Right lobe of liver (tissue), 6 donors: Measurements from ENCODE around the gene SLC6A16. TPM values are rescaled to one million over a fixed set of nuclear protein-coding genes. Genes with fewer than 3 reads are reported as not detected.

Experiments
- ATAC-seq, 4 donors: fragments of 200-7000 bp; cut with Tn5 transposase; one replicate each; pipeline ENCODE4 v1.9.1; 2020; ENCODE audit warnings: mild to moderate bottlenecking in 4 of 4, moderate library complexity in 4 of 4
- DNase-seq, 3 donors: peaks; one replicate each; pipeline ENCODE4 v3.0.0-alpha.2; 2020
- H3K27ac ChIP-seq, 3 donors: fragments of 200-600 bp; one replicate each; pipeline ENCODE4 v1.8.0; 2022
- H3K27me3 ChIP-seq, 2 donors: fragments of 200-600 bp; one replicate each; pipeline ENCODE4 v1.8.0; 2022
- H3K36me3 ChIP-seq, 4 donors: fragments of 200-600 bp; sonication (generic) in 1 of 4; one replicate each; pipeline versions ENCODE4 v1.5.1 to v1.8.0; 2017 to 2022; ENCODE audit warnings: control low read depth in 1 of 4
- H3K4me1 ChIP-seq, 4 donors: fragments of 200-600 bp; sonication (generic) in 1 of 4; one replicate each; pipeline versions ENCODE4 v1.5.1 to v1.8.0; 2017 to 2022; ENCODE audit warnings: control low read depth in 1 of 4
- H3K4me3 ChIP-seq, 3 donors: fragments of 200-600 bp; one replicate each; pipeline ENCODE4 v1.8.0; 2022
- H3K9me3 ChIP-seq, 4 donors: fragments of 200-600 bp; sonication (generic) in 1 of 4; one replicate each; pipeline versions ENCODE4 v1.5.1 to v1.8.0; 2017 to 2022; ENCODE audit warnings: control low read depth in 1 of 4
- POLR2A ChIP-seq: fragments of 450-650 bp; IDR thresholded peaks from one replicate; pipeline ENCODE4 v1.6.1; 2017; ENCODE audit warnings: antibody characterized with exemption, mild to moderate bottlenecking
- WGBS: methylation state at CpG from one replicate; pipeline ENCODE4 v1.1.6; 2018; ENCODE audit warnings: low coverage, low lambda C conversion rate; ENCODE audit not compliant: insufficient coverage; ENCODE audit errors: missing lambda C conversion rate; 5-methylcytosine and 5-hydroxymethylcytosine counted together
- intact Hi-C, 2 donors: fragments of 100-400 bp; cut with DNase I; formaldehyde crosslinking; loops; one replicate each; pipeline versions ENCODE4 v1.11.2 to v1.14.1; 2022
- total RNA-seq, 6 experiments: library from RNA; depleted of rRNA in 2 of 6; stranded (reverse); fragments of >200 nt in 2 of 6; fragmentation: NEBNext Ultra II Directional in 3 of 6; extraction: Animal tissue kit (Norgen Biotek cat#: 25700) in 3 of 6; gene quantifications; one replicate each; pipeline versions ENCODE4 v1.1.0 to v1.2.4, GENCODE V29; 2016 to 2023
- TF ChIP-seq, protein P1 (sequence below), 4 donors: fragments of 200-600 bp in 3 of 4; fragments of 450-650 bp in 1 of 4; IDR thresholded peaks; one replicate each; pipeline versions ENCODE4 v1.5.1 to v1.8.0; 2016 to 2022; ENCODE audit warnings: antibody characterized with exemption in 4 of 4, mild to moderate bottlenecking in 2 of 4
- donor health status: DM: no; HTN: yes; CAD: no.
- donor health status: DM: no; HTN: no; CAD: no.
- donor health status: DM: no; HTN: no; CAD: no.
- donor health status: DM: no; HTN: yes; CAD: no.
- donor health status: DM: no; HTN: yes; CAD: no.

The SLC6A16 gene
- total RNA-seq, 6 experiments from 2014 or later = 0.25 to 4.6 (median 2.4) TPM

DNA sequence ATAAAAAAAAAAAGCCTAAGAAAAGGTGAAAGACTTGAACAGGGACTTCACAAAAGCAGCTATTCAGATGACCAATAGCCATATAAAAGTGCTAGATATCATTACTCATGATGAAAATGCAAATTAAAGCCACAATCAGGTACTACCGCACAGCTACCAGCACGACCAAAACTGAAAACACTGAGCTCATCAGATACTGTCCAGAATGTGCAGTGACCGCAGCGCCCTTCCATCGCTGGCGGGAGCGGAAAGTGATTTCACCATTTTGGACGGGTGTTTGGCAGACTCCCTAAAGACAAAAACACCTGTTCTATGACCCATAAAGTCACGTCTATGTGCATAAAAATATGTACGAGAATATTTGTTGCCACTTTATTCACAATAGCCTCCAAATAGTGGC lies 60.7 kb downstream of the SLC6A16 start:
- Histone ChIP-seq H3K9me3 (no peaks in the 10 kb centered on the region), H3K4me3 (no peak overlapping the region), H3K4me1 (no peaks in the 10 kb centered on the region), H3K27ac (no peak overlapping the region), H3K27me3 (no peaks in the 10 kb centered on the region), H3K36me3 (no peaks in the 10 kb centered on the region)
- 57% methylated on average over 5 of the region's 10 CpGs for WGBS
- no peak for DNase-seq
- intact Hi-C loops = no loop called here
- TF ChIP-seq, protein P1, sequence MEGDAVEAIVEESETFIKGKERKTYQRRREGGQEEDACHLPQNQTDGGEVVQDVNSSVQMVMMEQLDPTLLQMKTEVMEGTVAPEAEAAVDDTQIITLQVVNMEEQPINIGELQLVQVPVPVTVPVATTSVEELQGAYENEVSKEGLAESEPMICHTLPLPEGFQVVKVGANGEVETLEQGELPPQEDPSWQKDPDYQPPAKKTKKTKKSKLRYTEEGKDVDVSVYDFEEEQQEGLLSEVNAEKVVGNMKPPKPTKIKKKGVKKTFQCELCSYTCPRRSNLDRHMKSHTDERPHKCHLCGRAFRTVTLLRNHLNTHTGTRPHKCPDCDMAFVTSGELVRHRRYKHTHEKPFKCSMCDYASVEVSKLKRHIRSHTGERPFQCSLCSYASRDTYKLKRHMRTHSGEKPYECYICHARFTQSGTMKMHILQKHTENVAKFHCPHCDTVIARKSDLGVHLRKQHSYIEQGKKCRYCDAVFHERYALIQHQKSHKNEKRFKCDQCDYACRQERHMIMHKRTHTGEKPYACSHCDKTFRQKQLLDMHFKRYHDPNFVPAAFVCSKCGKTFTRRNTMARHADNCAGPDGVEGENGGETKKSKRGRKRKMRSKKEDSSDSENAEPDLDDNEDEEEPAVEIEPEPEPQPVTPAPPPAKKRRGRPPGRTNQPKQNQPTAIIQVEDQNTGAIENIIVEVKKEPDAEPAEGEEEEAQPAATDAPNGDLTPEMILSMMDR (IDR thresholded peaks at IDR 0.05) = no peak
- no peak for TF ChIP-seq POLR2A
- no peak for ATAC-seq

DNA sequence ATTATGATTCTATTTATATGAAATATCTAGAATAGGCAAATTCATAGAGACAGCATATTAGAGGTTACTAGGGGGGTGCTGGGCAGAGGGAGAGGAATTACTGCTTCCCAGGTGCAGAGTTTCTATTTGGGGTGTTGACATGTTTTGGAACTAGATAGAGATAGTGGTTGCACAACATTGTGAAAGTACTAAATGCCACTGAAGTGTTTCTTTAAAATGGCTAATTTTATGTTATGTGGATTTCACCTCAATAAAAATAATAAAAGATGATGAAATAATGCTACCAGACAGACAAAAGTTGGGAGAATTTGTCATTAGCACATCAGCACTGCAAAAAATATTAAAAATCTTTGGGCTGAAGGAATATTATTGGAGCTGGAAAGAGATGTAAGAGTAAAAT lies 63.4 kb downstream of the SLC6A16 start:
- intact Hi-C loops = no loop called here
- Histone ChIP-seq H3K9me3 (peaks cover 0 to 6% (median 0%) of the 10 kb centered on the region in 4 donors), H3K4me1 (no peaks in the 10 kb centered on the region), H3K27me3 (no peaks in the 10 kb centered on the region), H3K4me3 (no peak overlapping the region), H3K36me3 (no peaks in the 10 kb centered on the region), H3K27ac (no peak overlapping the region)
- DNase-seq (no peak), ATAC-seq (no peak)
- TF ChIP-seq, protein P1 (IDR thresholded peaks at IDR 0.05) = no peak
- TF ChIP-seq POLR2A = no peak

DNA sequence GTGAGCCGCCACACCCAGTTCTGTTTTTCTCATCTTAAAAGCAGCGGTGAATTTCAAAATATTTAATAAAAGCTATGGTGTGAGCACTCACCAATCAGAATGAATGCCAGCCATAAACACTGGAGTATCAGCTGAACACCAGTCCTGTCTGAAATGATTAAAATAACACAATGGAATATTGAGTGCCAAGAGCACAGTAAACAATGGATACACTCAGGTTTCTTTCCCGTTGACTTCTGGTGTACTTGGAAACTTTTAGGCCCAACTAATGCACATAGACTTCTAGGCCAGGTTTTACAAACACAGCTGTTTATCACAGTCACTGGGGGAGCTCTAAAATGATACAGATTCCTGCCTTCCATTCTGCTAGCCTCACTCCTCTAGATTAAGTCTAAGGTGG lies 68.3 kb downstream of the SLC6A16 start:
- Histone ChIP-seq H3K9me3 (peaks cover 0 to 6% (median 0%) of the 10 kb centered on the region in 4 donors), H3K4me1 (no peaks in the 10 kb centered on the region), H3K27ac (no peak overlapping the region), H3K36me3 (no peaks in the 10 kb centered on the region), H3K4me3 (no peak overlapping the region), H3K27me3 (no peaks in the 10 kb centered on the region)
- intact Hi-C loops = loop anchor here in 1 of 2 donors (10.0 kb wide), 1 partner anchor 178 kb away; no protein-coding TSS in a partner anchor
- WGBS = 78% methylated on average over 1 of the region's 3 CpGs
- TF ChIP-seq POLR2A = no peak
- TF ChIP-seq, protein P1 (IDR thresholded peaks at IDR 0.05) = no peak
- DNase-seq (no peak), ATAC-seq (no peak)

DNA sequence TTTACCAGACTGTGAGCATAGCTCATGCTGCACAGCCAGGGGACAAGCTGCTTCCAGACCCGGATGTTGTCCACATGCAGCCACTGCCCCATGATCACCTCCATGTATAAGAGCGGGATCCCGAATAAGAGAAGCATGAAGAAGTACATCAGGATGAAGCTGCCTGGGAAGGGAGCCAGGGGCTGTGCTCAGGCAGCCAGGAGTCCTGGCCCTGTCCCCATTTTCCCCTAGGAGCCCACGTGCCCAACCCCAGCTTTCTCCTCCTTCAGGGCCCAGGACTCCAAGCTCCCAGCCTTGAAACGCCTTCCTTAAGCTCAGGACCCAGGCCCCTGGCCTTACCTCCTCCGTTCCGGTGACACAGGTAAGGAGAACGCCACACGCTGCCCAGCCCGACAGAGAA lies 69.3 kb downstream of the SLC6A16 start:
- H3K27me3 ChIP-seq = no peaks in the 10 kb centered on the region
- H3K4me1 ChIP-seq = no peaks in the 10 kb centered on the region
- H3K27ac ChIP-seq = no peak overlapping the region
- H3K36me3 ChIP-seq = no peaks in the 10 kb centered on the region
- intact Hi-C loops = loop anchor here in 1 of 2 donors (10.0 kb wide), 1 partner anchor 179 kb away; no protein-coding TSS in a partner anchor
- ATAC-seq (peak in 1 of 4 donors; percentile 10), DNase-seq (no peak)
- 87% methylated on average over 5 of the region's 10 CpGs for WGBS
- H3K9me3 ChIP-seq = peaks cover 0 to 6% (median 0%) of the 10 kb centered on the region in 4 donors
- TF ChIP-seq, protein P1 (IDR thresholded peaks at IDR 0.05) = no peak
- no peak overlapping the region for H3K4me3 ChIP-seq

DNA sequence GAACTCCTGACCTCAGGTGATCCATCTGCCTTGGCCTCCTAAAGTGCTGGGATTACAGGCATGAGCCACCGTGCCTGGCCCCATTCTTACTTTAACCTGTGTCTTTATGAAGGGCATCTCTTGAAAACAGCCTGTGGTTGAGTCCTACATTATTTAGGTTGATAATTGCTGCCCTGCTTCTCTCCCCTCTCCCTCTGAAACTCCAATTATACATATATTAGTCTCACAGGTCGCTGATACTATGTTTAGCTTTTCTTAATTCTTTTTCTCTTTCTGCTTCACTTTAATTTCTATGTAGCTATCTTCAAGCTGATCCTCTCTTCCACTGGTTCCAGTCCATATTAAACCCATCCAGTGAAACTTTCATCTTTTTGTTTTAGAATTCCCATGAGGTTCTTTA lies 75.1 kb downstream of the SLC6A16 start:
- no peak overlapping the region for H3K27ac ChIP-seq
- no peaks in the 10 kb centered on the region for H3K36me3 ChIP-seq
- intact Hi-C loops = loop anchor here in 1 of 2 donors (10.0 kb wide), 1 partner anchor 185 kb away; no protein-coding TSS in a partner anchor
- WGBS = 88% methylated on average over 2 of the region's 2 CpGs
- DNase-seq = no peak
- TF ChIP-seq, protein P1 (IDR thresholded peaks at IDR 0.05) = no peak
- no peak for TF ChIP-seq POLR2A
- no peaks in the 10 kb centered on the region for H3K9me3 ChIP-seq
- no peaks in the 10 kb centered on the region for H3K27me3 ChIP-seq
- ATAC-seq = no peak
- H3K4me1 ChIP-seq = no peaks in the 10 kb centered on the region
- H3K4me3 ChIP-seq = no peak overlapping the region
